DND-41 (cell line): Measurements from ENCODE around the gene GRB7.
"Not testable (repeated sequence)": the region's sequence is repeated elsewhere in the genome, so short reads cannot be mapped to it uniquely, and the experiment has no call there.

Source experiments
- ATAC-seq: fragments of 200-7000 bp; cut with Tn5 transposase; 3 replicates; pipeline ENCODE4 v1.9.1; 2021; ENCODE audit warnings: low read depth; ENCODE audit not compliant: insufficient read depth
- DNase-seq: peaks from one replicate; pipeline ENCODE4 v3.0.0-alpha.2; 2020
- H2AFZ ChIP-seq: 2 replicates; pipeline ENCODE4 v1.6.0; 2012; ENCODE audit warnings: low read depth, low read length
- H3K27ac ChIP-seq: 2 replicates; pipeline ENCODE4 v1.5.1; 2012; ENCODE audit warnings: low read length, inconsistent platforms
- H3K27me3 ChIP-seq: fragments of 200-600 bp; sonication (generic); 2 replicates; pipeline ENCODE4 v1.6.0; 2012; ENCODE audit warnings: low read length, mild to moderate bottlenecking, inconsistent platforms; ENCODE audit not compliant: insufficient read depth, poor library complexity
- H3K36me3 ChIP-seq: 2 replicates; pipeline ENCODE4 v1.5.1; 2012; ENCODE audit warnings: low read length, inconsistent platforms; ENCODE audit not compliant: insufficient read depth
- H3K4me1 ChIP-seq: 2 replicates; pipeline ENCODE4 v1.5.1; 2012; ENCODE audit warnings: mild to moderate bottlenecking, low read length; ENCODE audit not compliant: insufficient read depth
- H3K4me2 ChIP-seq: 2 replicates; pipeline ENCODE4 v1.6.0; 2012; ENCODE audit warnings: mild to moderate bottlenecking, moderate library complexity, low read length, inconsistent platforms; ENCODE audit not compliant: insufficient read depth
- H3K4me3 ChIP-seq, 2 experiments: fragments of 200-600 bp in 1 of 2; shearing (Covaris generic) in 1 of 2; 2 replicates each; pipeline ENCODE4 v1.5.1; 2012 to 2016; ENCODE audit warnings: inconsistent platforms in 2 of 2, low read length in 2 of 2, mild to moderate bottlenecking in 2 of 2, low read depth in 1 of 2, moderate library complexity in 1 of 2
- H3K79me2 ChIP-seq: 2 replicates; pipeline ENCODE4 v1.6.0; 2012; ENCODE audit warnings: low read length, inconsistent platforms; ENCODE audit not compliant: insufficient read depth
- H3K9ac ChIP-seq: 2 replicates; pipeline ENCODE4 v1.6.0; 2012; ENCODE audit warnings: low read depth, mild to moderate bottlenecking, inconsistent platforms, low read length, moderate library complexity
- H3K9me3 ChIP-seq: 2 replicates; pipeline ENCODE4 v1.5.1; 2012; ENCODE audit warnings: low read length, moderate library complexity, mild to moderate bottlenecking, inconsistent platforms; ENCODE audit not compliant: insufficient read depth, severe bottlenecking
- H4K20me1 ChIP-seq: 2 replicates; pipeline ENCODE4 v1.6.0; 2012; ENCODE audit warnings: low read length; ENCODE audit not compliant: insufficient read depth
- CTCF ChIP-seq: IDR thresholded peaks from 2 replicates; pipeline ENCODE4 v1.5.1; 2012; ENCODE audit warnings: borderline replicate concordance, low read length, moderate library complexity, mild to moderate bottlenecking; ENCODE audit not compliant: poor library complexity, severe bottlenecking; ENCODE audit errors: extremely low read depth
- EZH2 ChIP-seq: IDR thresholded peaks from 3 replicates; pipeline ENCODE4 v1.6.1; 2012; ENCODE audit warnings: borderline replicate concordance, low read depth, mild to moderate bottlenecking, moderate library complexity, low read length, inconsistent platforms; ENCODE audit not compliant: severe bottlenecking

The GRB7 gene

DNA sequence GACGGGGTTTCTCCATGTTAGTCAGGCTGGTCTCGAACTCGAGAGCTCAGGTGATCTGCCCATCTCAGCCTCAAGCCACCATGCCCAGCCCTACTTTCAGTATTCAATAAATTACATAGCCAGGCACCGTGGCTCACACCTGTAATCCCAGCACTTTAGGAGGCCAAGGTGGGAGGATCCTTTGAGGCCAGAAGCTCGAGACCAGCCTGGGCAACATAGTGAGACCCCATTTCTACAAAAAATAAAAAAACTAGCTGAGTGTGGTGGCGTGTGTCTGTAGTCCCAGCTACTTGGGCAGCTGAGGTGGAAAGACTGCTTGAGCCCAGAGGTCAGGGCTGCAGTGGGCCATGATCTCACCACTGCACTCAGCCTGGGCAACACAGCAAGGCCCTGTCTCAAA lies 15.6 kb upstream of the GRB7 start:
- no peak overlapping the region for H3K27ac ChIP-seq
- 0 out of 2 replicates have a peak, but pooled peaks cover under 1% of the 10 kb centered on the region for H3K36me3 ChIP-seq
- H3K79me2 ChIP-seq = no peaks in the 10 kb centered on the region
- H3K4me3 ChIP-seq = no peak overlapping the region
- H3K9me3 ChIP-seq = no peaks in the 10 kb centered on the region
- no peak overlapping the region for H2AFZ ChIP-seq
- H3K4me1 ChIP-seq = no peaks in the 10 kb centered on the region
- H3K27me3 ChIP-seq = no peaks in the 10 kb centered on the region
- no peak for DNase-seq
- no peak for TF ChIP-seq EZH2
- TF ChIP-seq CTCF = no peak
- no peak for ATAC-seq
- H4K20me1 ChIP-seq = no peaks in the 10 kb centered on the region
- H3K4me2 ChIP-seq = no peak overlapping the region
- H3K9ac ChIP-seq = no peak overlapping the region

- no peaks in the 10 kb centered on the region for H4K20me1 ChIP-seq
- ATAC-seq (0 out of 3 replicates have a peak, but pooled peaks have one; percentile 41), DNase-seq (peak; percentile 37)
- H3K4me2 ChIP-seq = no peak overlapping the region
- no peaks in the 10 kb centered on the region for H3K4me1 ChIP-seq
- no peak overlapping the region for H3K27ac ChIP-seq
- H3K9ac ChIP-seq = no peak overlapping the region
- TF ChIP-seq CTCF (no peak), EZH2 (no peak)
- H3K79me2 ChIP-seq = no peaks in the 10 kb centered on the region
- no peaks in the 10 kb centered on the region for H3K27me3 ChIP-seq
- H3K9me3 ChIP-seq = no peaks in the 10 kb centered on the region
- H3K4me3 ChIP-seq = no peak overlapping the region
- H3K36me3 ChIP-seq = peaks cover 10% of the 10 kb centered on the region
- H2AFZ ChIP-seq = no peak overlapping the region
These were observed 14.5 kb upstream of the GRB7 start for GRCh38 chr17:39722965-39723848.

GRCh38 chr17:39724731-39725130 lies 13.0 kb upstream of the GRB7 start:
- ATAC-seq (no peak), DNase-seq (no peak)
- H3K36me3 ChIP-seq = peaks cover 23% of the 10 kb centered on the region

DNA sequence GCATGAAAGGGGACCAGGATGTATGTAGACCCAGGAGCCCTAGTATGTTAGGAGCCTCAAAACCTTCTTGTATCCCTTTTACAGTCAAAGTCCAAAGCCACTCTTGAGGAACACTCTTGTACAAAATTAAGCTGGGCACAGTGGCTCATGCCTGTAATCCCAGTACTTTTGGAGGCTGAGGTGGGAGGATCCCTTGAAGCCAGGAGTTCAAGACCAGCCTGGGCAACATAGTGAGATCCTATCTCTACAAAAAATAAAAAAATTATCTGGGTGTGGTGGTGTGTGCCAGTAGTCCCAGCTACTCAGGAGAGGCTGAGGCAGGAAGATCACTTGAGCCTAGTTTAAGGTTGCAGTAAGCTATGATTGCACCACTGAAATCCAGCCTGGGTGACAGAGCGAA lies 11.8 kb upstream of the GRB7 start:
- not testable (repeated sequence) for DNase-seq, H3K27me3 ChIP-seq, H2AFZ ChIP-seq, H3K27ac ChIP-seq, H3K9me3 ChIP-seq, H3K4me3 ChIP-seq, H4K20me1 ChIP-seq, H3K9ac ChIP-seq, ATAC-seq, H3K4me2 ChIP-seq
- Histone ChIP-seq H3K79me2 (peaks cover 14% of the 10 kb centered on the region), H3K4me1 (peaks cover 20% of the 10 kb centered on the region), H3K36me3 (peaks cover 23% of the 10 kb centered on the region)

More at GRCh38 chr17:39724731-39725130, 13.0 kb upstream of the GRB7 start:
- Histone ChIP-seq H4K20me1 (peaks cover 4% of the 10 kb centered on the region; the same call in 1 of the 2 replicates), H3K4me1 (peaks cover 12% of the 10 kb centered on the region), H3K9ac (no peak overlapping the region), H3K9me3 (no peaks in the 10 kb centered on the region), H2AFZ (no peak overlapping the region), H3K79me2 (peaks cover 8% of the 10 kb centered on the region), H3K4me3 (no peak overlapping the region), H3K27me3 (no peaks in the 10 kb centered on the region), H3K4me2 (no peak overlapping the region), H3K27ac (no peak overlapping the region)
- TF ChIP-seq CTCF = no peak
- no peak for TF ChIP-seq EZH2
